ENCODE measurements around the gene JAK1.

DNA sequence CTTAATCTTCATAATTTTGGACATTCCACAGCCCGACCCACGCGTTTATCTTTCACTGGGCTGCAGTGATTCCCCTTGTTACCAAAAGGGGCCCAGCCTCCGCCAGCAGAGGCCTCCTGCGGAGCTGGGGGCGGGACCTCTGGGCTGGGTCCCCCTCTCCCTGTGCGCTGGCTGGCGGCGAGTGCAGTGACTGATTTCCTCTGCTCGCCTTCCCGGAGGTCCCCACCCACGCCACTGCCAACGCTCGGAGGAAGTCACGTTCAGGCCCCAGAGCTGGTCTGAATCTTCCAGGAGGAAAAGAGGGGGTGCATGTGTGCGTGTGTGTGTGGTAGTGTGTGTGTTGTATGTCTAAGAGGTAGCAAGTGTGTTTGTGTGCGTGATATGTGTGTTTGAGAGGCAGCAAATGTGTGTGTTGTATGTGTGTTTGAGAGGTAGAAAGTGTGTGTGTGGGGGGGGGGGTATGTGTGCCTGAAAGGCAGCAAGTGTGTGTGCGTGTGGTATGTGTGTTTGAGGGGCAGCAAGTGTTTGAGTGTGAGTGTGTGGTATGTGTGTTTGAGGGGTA lies 35.0 kb upstream of the JAK1 start:
- TF ChIP-seq YY1 (IDR thresholded peaks at IDR 0.05; ENCODE audit: insufficient read depth, insufficient read length) (no peak), ZNF274 (IDR thresholded peaks at IDR 0.05; ENCODE audit: low read depth, low read length) (no peak)

Measured in NT2/D1 (cell line).